Progenitor cell of endocrine pancreas (in vitro differentiated cells): Measurements from ENCODE around the gene GPER1. TPM values are rescaled to one million over a fixed set of nuclear protein-coding genes. Genes with fewer than 3 reads are reported as not detected.
"Not testable (repeated sequence)": the region's sequence is repeated elsewhere in the genome, so short reads cannot be mapped to it uniquely, and the experiment has no call there.

ENCODE experiments used
- DNase-seq: peaks from one replicate; pipeline ENCODE4 v3.0.0; 2021; ENCODE audit warnings: low spot score; ENCODE audit not compliant: unreplicated experiment
- H3K27ac Mint-ChIP-seq: 2 replicates; pipeline ENCODE4 v1.8.0; 2021; ENCODE audit warnings: mild to moderate bottlenecking, moderate library complexity, mixed read lengths
- H3K27me3 Mint-ChIP-seq: 2 replicates; pipeline ENCODE4 v1.8.0; 2021; ENCODE audit warnings: mixed read lengths
- H3K36me3 Mint-ChIP-seq: 2 replicates; pipeline ENCODE4 v1.8.0; 2022; ENCODE audit warnings: mixed read lengths; ENCODE audit not compliant: insufficient read depth
- H3K4me1 Mint-ChIP-seq: 2 replicates; pipeline ENCODE4 v1.8.0; 2021; ENCODE audit warnings: low read depth, mixed read lengths
- H3K4me3 Mint-ChIP-seq: 2 replicates; pipeline ENCODE4 v1.8.0; 2021; ENCODE audit warnings: low read depth, mild to moderate bottlenecking, moderate library complexity, mixed read lengths
- H3K9me3 Mint-ChIP-seq: 2 replicates; pipeline ENCODE4 v1.8.0; 2021; ENCODE audit warnings: low read depth, mixed read lengths
- CTCF ChIP-seq: fragments of 200-600 bp; sonication (generic); IDR thresholded peaks from one replicate; pipeline ENCODE4 v1.5.0; 2021; ENCODE audit warnings: antibody characterized with exemption, mild to moderate bottlenecking; ENCODE audit not compliant: unreplicated experiment
- total RNA-seq: library from RNA; stranded (reverse); gene quantifications from 2 replicates; pipeline ENCODE4 v1.2.1, GENCODE V29; 2021

The GPER1 gene
- total RNA-seq, 1 donor from 2014 or later = 0.50 TPM

DNA sequence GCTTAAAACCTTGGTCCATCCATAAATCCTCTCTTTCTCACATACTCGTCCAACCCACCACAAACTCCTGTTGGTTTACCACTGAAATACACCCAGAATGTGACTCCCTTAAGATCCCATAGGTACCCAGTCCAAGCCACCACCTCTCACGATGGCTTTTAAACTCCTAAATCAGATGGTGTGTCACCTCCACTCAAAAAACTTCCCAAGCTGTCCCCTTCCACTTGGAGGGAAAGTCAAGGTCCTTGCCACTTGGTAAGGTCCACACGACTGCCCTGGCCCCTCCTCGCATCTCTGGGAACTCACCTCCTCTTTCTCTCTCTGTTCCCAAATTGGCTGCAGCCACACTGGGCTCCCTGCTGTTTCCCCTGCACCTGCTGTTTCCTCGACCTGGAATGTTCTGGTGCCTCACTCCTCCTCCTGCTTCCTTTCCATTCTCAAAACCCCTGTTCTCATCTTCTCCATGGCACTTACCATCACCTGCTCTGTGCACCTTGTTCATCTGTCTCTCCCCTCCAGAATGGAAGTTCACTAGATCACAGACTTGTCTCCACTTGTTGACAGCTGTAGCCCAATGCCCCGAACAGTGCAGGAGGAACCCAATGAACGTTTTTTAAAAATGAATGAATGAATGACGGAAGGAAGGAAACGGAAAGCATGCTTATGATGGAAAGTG is 49.1 kb downstream of the GPER1 start:
- TF ChIP-seq CTCF = no peak
- peak overlapping the region; percentile 23 for H3K27ac Mint-ChIP-seq
- no peaks in the 10 kb centered on the region for H3K27me3 Mint-ChIP-seq
- H3K4me1 Mint-ChIP-seq = peaks cover 14% of the 10 kb centered on the region
- DNase-seq = no peak
- H3K36me3 Mint-ChIP-seq = peaks cover 14% of the 10 kb centered on the region
- H3K4me3 Mint-ChIP-seq = peak overlapping the region; percentile 79
- peaks cover 8% of the 10 kb centered on the region for H3K9me3 Mint-ChIP-seq

GRCh38 chr7:1137517-1138167 is 49.7 kb downstream of the GPER1 start:
- H3K4me1 Mint-ChIP-seq = peaks cover 14% of the 10 kb centered on the region
- H3K9me3 Mint-ChIP-seq = peaks cover 7% of the 10 kb centered on the region
- H3K36me3 Mint-ChIP-seq = peaks cover 11% of the 10 kb centered on the region
- DNase-seq = no peak
- no peak for TF ChIP-seq CTCF
- H3K27me3 Mint-ChIP-seq = no peaks in the 10 kb centered on the region
- H3K27ac Mint-ChIP-seq = peak overlapping the region; percentile 23
- H3K4me3 Mint-ChIP-seq = peak overlapping the region; percentile 82

- peaks cover 12% of the 10 kb centered on the region for H3K4me1 Mint-ChIP-seq
- no peak for DNase-seq
- H3K27ac Mint-ChIP-seq = no peak overlapping the region
- no peaks in the 10 kb centered on the region for H3K9me3 Mint-ChIP-seq
- H3K27me3 Mint-ChIP-seq = no peaks in the 10 kb centered on the region
- H3K36me3 Mint-ChIP-seq = peaks cover 2% of the 10 kb centered on the region
- no peak for TF ChIP-seq CTCF
- H3K4me3 Mint-ChIP-seq = peak overlapping the region; percentile 10
Measured at GRCh38 chr7:1140476-1141104, 52.7 kb downstream of the GPER1 start.

DNA sequence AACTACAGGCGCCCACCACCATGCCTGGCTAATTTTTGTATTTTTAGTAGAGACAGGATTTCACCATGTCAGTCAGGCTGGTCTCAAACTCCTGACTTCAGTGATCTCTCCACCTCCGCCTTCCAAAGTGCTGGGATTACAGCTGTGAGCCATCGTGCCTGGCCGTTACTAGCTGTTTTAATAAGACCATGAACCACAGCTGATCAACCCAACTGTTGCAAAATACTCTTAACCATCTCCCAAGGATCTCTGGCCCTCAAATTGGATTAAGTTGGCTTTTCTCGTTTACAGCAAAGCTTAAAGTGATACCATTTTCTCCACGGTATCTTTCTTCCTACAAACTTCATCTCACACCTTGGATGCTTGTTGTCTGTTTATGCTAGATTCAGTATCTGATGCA is 53.7 kb downstream of the GPER1 start:
- Mint-ChIP-seq H3K4me3 (no peak overlapping the region), H3K36me3 (peaks cover 2% of the 10 kb centered on the region), H3K27ac (no peak overlapping the region), H3K27me3 (no peaks in the 10 kb centered on the region), H3K4me1 (peaks cover 11% of the 10 kb centered on the region), H3K9me3 (no peaks in the 10 kb centered on the region)
- DNase-seq = no peak
- no peak for TF ChIP-seq CTCF

GRCh38 chr7:1142051-1142635 is 54.2 kb downstream of the GPER1 start:
- no peak for DNase-seq
- H3K27me3 Mint-ChIP-seq = no peaks in the 10 kb centered on the region

GRCh38 chr7:1143031-1143430 is 55.1 kb downstream of the GPER1 start:
- not testable (repeated sequence) for H3K4me3 Mint-ChIP-seq, H3K9me3 Mint-ChIP-seq, DNase-seq, H3K27me3 Mint-ChIP-seq, H3K4me1 Mint-ChIP-seq, H3K27ac Mint-ChIP-seq, H3K36me3 Mint-ChIP-seq

More at GRCh38 chr7:1142051-1142635, 54.2 kb downstream of the GPER1 start:
- no peak for TF ChIP-seq CTCF
- Mint-ChIP-seq H3K4me1 (peaks cover 7% of the 10 kb centered on the region), H3K4me3 (no peak overlapping the region), H3K36me3 (peaks cover 2% of the 10 kb centered on the region), H3K27ac (no peak overlapping the region), H3K9me3 (no peaks in the 10 kb centered on the region)
